ENCODE results near the gene IGDCC3.

DNA sequence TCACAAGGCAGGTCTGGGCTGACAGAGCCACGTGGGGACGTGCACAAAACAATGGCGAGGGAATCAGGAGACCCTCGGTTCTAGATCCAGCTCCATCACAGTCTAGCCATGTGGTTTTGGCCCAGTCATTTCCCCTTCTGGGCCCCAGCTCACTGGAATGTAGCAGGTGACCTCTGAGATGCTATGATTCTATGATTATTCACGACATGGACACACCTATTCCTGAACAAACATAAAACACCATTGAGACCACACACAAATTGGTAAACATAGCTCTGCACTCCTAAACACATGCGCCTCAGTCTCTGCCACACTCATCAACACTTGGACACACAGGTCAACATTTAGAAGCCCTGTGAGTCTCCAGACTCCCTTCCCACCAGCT is 36.0 kb upstream of the IGDCC3 start:
- TF ChIP-seq CTCF (IDR thresholded peaks at IDR 0.05 in 8 of 11, conservative IDR thresholded peaks at IDR 0.05 in 3 of 11) (no peak), POLR2A (IDR thresholded peaks at IDR 0.05) (no peak)
